Pancreas (tissue), 10 donors: ENCODE data around the gene PRODH. TPM values are rescaled to one million over a fixed set of nuclear protein-coding genes. Genes with fewer than 3 reads are reported as not detected.
"Not testable (repeated sequence)": the region's sequence is repeated elsewhere in the genome, so short reads cannot be mapped to it uniquely, and the experiment has no call there.

ENCODE experiments used
- ATAC-seq, 4 donors: fragments of 200-7000 bp; cut with Tn5 transposase; one replicate each; pipeline versions ENCODE4 v1.8.0 to v1.9.1; 2020; ENCODE audit warnings: mild to moderate bottlenecking in 4 of 4, moderate library complexity in 4 of 4
- DNase-seq, 6 donors: peaks; one replicate each; pipeline ENCODE4 v3.0.0-alpha.2; 2020
- FAIRE-seq: peaks from 2 replicates; lab custom pipeline; 2012; peaks lifted over from hg19 to GRCh38; lab: Jason Lieb, UNC
- H3K27ac ChIP-seq, 4 donors: fragments of 200-600 bp; sonication (generic); 1 replicate in 3 of 4; 2 replicates in 1 of 4; pipeline versions ENCODE4 v1.5.0 to v1.8.0; 2020
- H3K27me3 ChIP-seq, 4 donors: fragments of 200-600 bp; one replicate each; pipeline ENCODE4 v1.8.0; 2021
- H3K36me3 ChIP-seq, 3 donors: fragments of 200-600 bp; sonication (generic) in 1 of 3; one replicate each; pipeline versions ENCODE4 v1.5.0 to v1.8.0; 2020 to 2021
- H3K4me1 ChIP-seq, 3 donors: fragments of 200-600 bp; one replicate each; pipeline ENCODE4 v1.8.0; 2021
- H3K4me3 ChIP-seq, 4 donors: fragments of 200-600 bp; sonication (generic) in 2 of 4; one replicate each; pipeline versions ENCODE4 v1.5.0 to v1.8.0; 2020 to 2021
- H3K9me3 ChIP-seq, 4 donors: fragments of 200-600 bp; one replicate each; pipeline ENCODE4 v1.8.0; 2021
- CTCF ChIP-seq, 4 donors: fragments of 200-600 bp; sonication (generic) in 3 of 4; IDR thresholded peaks; one replicate each; pipeline versions ENCODE4 v1.5.0 to v1.8.0; 2021; ENCODE audit warnings: antibody characterized with exemption in 4 of 4
- WGBS, 2 donors: extraction: QIAGEN DNeasy Blood & Tissue Kit; methylation state at CpG; one replicate each; pipeline ENCODE4 v1.1.7; 2013; 5-methylcytosine and 5-hydroxymethylcytosine counted together
- intact Hi-C, 3 donors: fragments of 100-400 bp; cut with DNase I; formaldehyde crosslinking; loops; one replicate each; pipeline versions ENCODE4 v1.11.1 to v1.14.2; 2022
- polyA plus RNA-seq, 2 donors: library from polyadenylated mRNA; stranded (reverse); fragments of 200-250 nt; gene quantifications; one replicate each; pipeline ENCODE4 v1.2.3, GENCODE V29; 2013
- total RNA-seq, 6 donors: library from RNA; stranded (reverse); fragmentation: NEBNext Ultra II Directional in 4 of 6; extraction: Animal tissue kit (Norgen Biotek cat#: 25700) in 4 of 6; gene quantifications; one replicate each; pipeline versions ENCODE4 v1.2.1 to v1.2.4, GENCODE V29; 2021 to 2023
- donor health status: healthy with polysubstance abuse.
- donor health status: DM: no; HTN: no; CAD: no; lungs with moderate emphysema.
- donor health status: DM: no; HTN: no; CAD: no.
- donor health status: control.
- donor health status: control.
- donor health status: Bipolar disorder and iron deficiency.
- donor health status: DM: yes; HTN: yes; CAD: no.
- donor health status: DM: no; HTN: no; CAD: no.
- donor health status: DM: no; HTN: no; CAD: no.
- donor health status: DM: yes; HTN: yes; CAD: no.

PRODH gene
- total and polyA plus RNA-seq, 8 donors, result 0.35 to 4.1 (median 0.78) TPM

- no peaks in the 10 kb centered on the region for H3K36me3 ChIP-seq
- peaks cover 3 to 15% (median 12%) of the 10 kb centered on the region in 3 donors for H3K4me1 ChIP-seq
- intact Hi-C loops, result no loop called here
- H3K27me3 ChIP-seq, result no peaks in the 10 kb centered on the region
- WGBS, 2 donors, result 45 to 55% methylated on average over 16 of the region's 16 CpGs
- ATAC-seq, result peak; percentile 78 to 85 (median 83)
- H3K27ac ChIP-seq, result peak overlapping the region; percentile 53 to 90 (median 72)
- no peak for FAIRE-seq
- H3K4me3 ChIP-seq, result no peak overlapping the region
- H3K9me3 ChIP-seq, result no peaks in the 10 kb centered on the region
- TF ChIP-seq CTCF (IDR thresholded peaks at IDR 0.05), result no peak
- peak in 5 of 6 donors; percentile 73 to 94 (median 86) for DNase-seq
Measured at GRCh38 chr22:18975434-18976196, 39.5 kb upstream of the PRODH start.

- H3K4me1 ChIP-seq, result peaks cover 3 to 15% (median 12%) of the 10 kb centered on the region in 3 donors
- 75 to 82% methylated on average over 16 to 18 of the region's 18 CpGs for WGBS, 2 donors
- intact Hi-C loops, result no loop called here
- no peaks in the 10 kb centered on the region for H3K36me3 ChIP-seq
- no peaks in the 10 kb centered on the region for H3K27me3 ChIP-seq
- TF ChIP-seq CTCF (IDR thresholded peaks at IDR 0.05), result no peak
- ATAC-seq (no peak), DNase-seq (peak in 3 of 6 donors; percentile 30 to 60 (median 30)), FAIRE-seq (no peak)
- no peak overlapping the region for H3K27ac ChIP-seq
- H3K9me3 ChIP-seq, result no peaks in the 10 kb centered on the region
- H3K4me3 ChIP-seq, result no peak overlapping the region
Measured at GRCh38 chr22:18974477-18975180, 38.5 kb upstream of the PRODH start.

DNA sequence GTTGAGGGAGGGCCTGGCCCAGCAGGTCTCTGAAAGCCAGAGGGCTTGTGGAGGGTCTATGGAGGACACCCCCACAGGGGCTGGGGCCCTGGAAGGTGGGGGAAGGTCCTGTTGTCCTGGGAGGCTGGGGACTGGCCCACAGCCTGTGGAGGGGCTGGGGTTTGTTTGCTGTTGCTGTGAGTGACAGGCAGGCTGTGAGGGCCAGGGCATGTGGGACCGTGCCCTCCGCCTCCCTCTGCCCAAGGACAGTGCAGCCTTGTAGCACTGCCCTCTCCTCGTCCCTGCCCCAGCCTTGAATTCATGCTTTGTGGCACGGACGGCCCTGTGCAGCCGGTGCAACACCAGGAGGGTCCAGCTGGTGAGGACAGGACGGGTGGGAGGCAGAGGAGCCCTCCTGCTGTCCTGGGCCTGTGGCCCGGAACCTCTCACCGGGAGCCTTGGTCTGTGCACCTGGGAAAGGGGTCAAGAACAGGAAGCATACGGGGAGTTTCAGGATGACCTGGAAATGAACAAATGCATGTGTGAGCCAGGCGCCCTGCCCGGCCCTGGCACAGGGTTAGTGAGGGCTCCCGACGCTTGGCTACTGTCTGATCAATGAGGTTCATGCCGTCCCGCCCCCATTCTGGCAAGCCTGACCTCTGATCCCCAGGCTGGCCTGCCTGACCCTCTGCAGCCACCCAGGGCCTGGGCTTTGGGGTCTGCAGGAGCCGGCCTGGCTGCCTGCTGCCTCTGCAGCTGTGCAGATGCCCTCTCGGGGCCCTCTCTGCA lies 37.4 kb upstream of the PRODH start:
- Histone ChIP-seq H3K27ac (no peak overlapping the region), H3K9me3 (no peaks in the 10 kb centered on the region), H3K4me1 (peaks cover 3 to 15% (median 12%) of the 10 kb centered on the region in 3 donors), H3K27me3 (no peaks in the 10 kb centered on the region), H3K36me3 (no peaks in the 10 kb centered on the region), H3K4me3 (no peak overlapping the region)
- TF ChIP-seq CTCF (IDR thresholded peaks at IDR 0.05), result no peak
- intact Hi-C loops, result no loop called here
- WGBS, 2 donors, result 36 to 42% methylated on average over 17 to 18 of the region's 18 CpGs
- FAIRE-seq, result no peak
- peak in 4 of 6 donors; percentile 47 to 73 (median 60) for DNase-seq
- peak in 2 of 4 donors; percentile 46 to 50 for ATAC-seq

- intact Hi-C loops, result not testable (repeated sequence)
Measured at GRCh38 chr22:18972591-18972990, 36.5 kb upstream of the PRODH start.

GRCh38 chr22:18972029-18972428 lies 35.9 kb upstream of the PRODH start:
- H3K4me1 ChIP-seq, result peaks cover 3 to 19% (median 12%) of the 10 kb centered on the region in 3 donors
- WGBS, 2 donors, result 88 to 96% methylated on average over 5 to 7 of the region's 7 CpGs
- ATAC-seq, intact Hi-C loops, H3K4me3 ChIP-seq, FAIRE-seq, H3K9me3 ChIP-seq, H3K36me3 ChIP-seq, H3K27ac ChIP-seq, H3K27me3 ChIP-seq: not testable (repeated sequence)
- DNase-seq, result peak in 2 of 6 donors; percentile 10 to 35

More at GRCh38 chr22:18972591-18972990, 36.5 kb upstream of the PRODH start:
- H3K4me3 ChIP-seq, FAIRE-seq, H3K27ac ChIP-seq, H3K36me3 ChIP-seq, H3K9me3 ChIP-seq, ATAC-seq, H3K27me3 ChIP-seq: not testable (repeated sequence)
- 54 to 65% methylated on average over 8 of the region's 8 CpGs for WGBS, 2 donors
- H3K4me1 ChIP-seq, result peaks cover 3 to 19% (median 12%) of the 10 kb centered on the region in 3 donors
- peak in 2 of 6 donors; percentile 13 to 48 for DNase-seq
